ENCODE data around the gene MAGEA3. TPM values are rescaled to one million over a fixed set of nuclear protein-coding genes. Genes with fewer than 3 reads are reported as not detected.
"Not testable (repeated sequence)": the region's sequence is repeated elsewhere in the genome, so short reads cannot be mapped to it uniquely, and the experiment has no call there.

Gene MAGEA3
- total RNA-seq, 1 experiment from 2014 or later = not detected

DNA sequence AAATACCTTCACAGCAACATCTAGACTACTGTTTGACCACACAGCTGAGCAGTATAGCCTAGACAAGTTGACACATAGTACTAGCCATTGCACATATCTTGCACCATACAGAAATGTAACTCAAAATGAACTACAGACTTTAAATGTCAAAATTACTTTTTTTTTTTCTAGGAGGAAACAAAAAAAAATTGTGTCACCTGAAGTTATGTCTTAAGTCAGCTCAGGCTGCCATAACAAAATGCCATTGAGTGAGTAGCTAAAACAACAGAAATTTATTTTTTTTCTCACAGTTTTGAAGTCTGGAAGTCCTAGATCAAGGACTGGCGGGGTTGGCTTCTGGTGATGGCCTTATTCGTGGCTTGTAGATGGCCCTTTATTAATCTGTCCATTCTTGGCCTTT is 10.6 kb downstream of the MAGEA3 start, which contains the start of gene CSAG2:
TSS of gene CSAG2 (minus strand) at position 101 of the 400 bp plus-strand sequence. CDS start 161 bp downstream, outside the sequence.
- H3K27me3 Mint-ChIP-seq (ENCODE audit: insufficient read depth, unreplicated experiment); H3K4me1 Mint-ChIP-seq (ENCODE audit: low read depth, unreplicated experiment); H3K27me3 ChIP-seq (replicated peaks; ENCODE audit: control insufficient read depth, insufficient read depth, low read length); H3K9me3 ChIP-seq; BruUV-seq (replicated peaks); H3K4me3 Mint-ChIP-seq (ENCODE audit: unreplicated experiment); H3K36me3 Mint-ChIP-seq (ENCODE audit: insufficient read depth, unreplicated experiment); CTCF ChIA-PET; H3K9me3 Mint-ChIP-seq (ENCODE audit: unreplicated experiment); H3K36me3 ChIP-seq (ENCODE audit: control insufficient read depth, insufficient read depth, low read length); H3K4me1 ChIP-seq; H3K27ac Mint-ChIP-seq (ENCODE audit: unreplicated experiment); H3K4me3 ChIP-seq (ENCODE audit: low read depth, low read length); intact Hi-C loops (cut with micrococcal nuclease; ENCODE audit: unreplicated experiment); DNase-seq; POLR2A ChIA-PET: not testable (repeated sequence)

DNA sequence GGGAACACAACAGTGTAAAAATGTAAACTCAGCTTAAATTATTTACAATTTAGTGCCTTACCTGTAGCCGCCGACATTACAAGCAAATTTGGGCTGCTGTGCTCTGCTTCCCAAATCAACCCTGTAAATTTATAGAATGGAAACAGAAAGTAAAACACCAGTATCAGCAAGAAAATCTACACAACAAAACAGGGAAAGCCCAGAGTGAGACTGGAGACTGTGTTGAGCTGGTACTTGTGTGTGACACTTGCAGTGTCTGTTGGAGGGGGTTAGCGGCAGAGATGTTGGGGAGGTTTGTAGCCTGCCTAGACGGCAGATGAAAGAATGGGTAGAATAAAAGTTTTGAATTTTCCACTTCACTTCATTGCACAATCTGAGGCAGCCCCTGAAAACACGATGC is 14.6 kb downstream of the MAGEA3 start:
- H3K36me3 ChIP-seq (ENCODE audit: control insufficient read depth, insufficient read depth, low read length); H3K27me3 Mint-ChIP-seq (ENCODE audit: insufficient read depth, unreplicated experiment); intact Hi-C loops (cut with micrococcal nuclease; ENCODE audit: unreplicated experiment); CTCF ChIA-PET; H3K4me1 Mint-ChIP-seq (ENCODE audit: low read depth, unreplicated experiment); H3K36me3 Mint-ChIP-seq (ENCODE audit: insufficient read depth, unreplicated experiment); H3K4me3 Mint-ChIP-seq (ENCODE audit: unreplicated experiment); H3K4me3 ChIP-seq (ENCODE audit: low read depth, low read length); H3K9me3 Mint-ChIP-seq (ENCODE audit: unreplicated experiment); H3K27ac Mint-ChIP-seq (ENCODE audit: unreplicated experiment); H3K4me1 ChIP-seq; H3K27me3 ChIP-seq (replicated peaks; ENCODE audit: control insufficient read depth, insufficient read depth, low read length); BruUV-seq (replicated peaks); DNase-seq; POLR2A ChIA-PET; H3K9me3 ChIP-seq: not testable (repeated sequence)

DNA sequence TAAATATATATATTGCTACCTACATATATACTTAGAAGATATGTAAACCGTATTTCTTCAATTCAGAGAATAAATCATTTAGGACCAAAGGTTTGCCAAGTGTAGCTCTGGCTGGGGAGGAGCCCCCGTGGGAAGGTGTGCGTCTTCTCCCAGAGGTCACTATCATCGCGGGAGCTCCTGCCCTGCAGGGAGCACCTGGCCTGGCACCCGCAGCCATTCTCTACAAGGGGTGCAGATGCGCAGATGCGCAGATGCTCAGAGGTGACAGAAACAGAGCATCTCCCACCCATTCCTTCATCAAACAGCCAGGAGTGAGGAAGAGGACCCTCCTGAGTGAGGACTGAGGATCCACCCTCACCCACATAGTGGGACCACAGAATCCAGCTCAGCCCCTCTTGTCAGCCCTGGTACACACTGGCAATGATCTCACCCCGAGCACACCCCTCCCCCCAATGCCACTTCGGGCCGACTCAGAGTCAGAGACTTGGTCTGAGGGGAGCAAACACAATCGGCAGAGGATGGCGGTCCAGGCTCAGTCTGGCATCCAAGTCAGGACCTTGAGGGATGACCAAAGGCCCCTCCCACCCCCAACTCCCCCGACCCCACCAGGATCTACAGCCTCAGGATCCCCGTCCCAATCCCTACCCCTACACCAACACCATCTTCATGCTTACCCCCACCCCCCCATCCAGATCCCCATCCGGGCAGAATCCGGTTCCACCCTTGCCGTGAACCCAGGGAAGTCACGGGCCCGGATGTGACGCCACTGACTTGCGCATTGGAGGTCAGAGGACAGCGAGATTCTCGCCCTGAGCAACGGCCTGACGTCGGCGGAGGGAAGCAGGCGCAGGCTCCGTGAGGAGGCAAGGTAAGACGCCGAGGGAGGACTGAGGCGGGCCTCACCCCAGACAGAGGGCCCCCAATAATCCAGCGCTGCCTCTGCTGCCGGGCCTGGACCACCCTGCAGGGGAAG is 15.5 kb downstream of the MAGEA3 start, which contains the start of gene MAGEA2B:
TSS of gene MAGEA2B (plus strand) at position 814 of the 973 bp plus-strand sequence. CDS start 2,479 bp downstream, outside the sequence.
- H3K4me1 ChIP-seq; DNase-seq; H3K4me1 Mint-ChIP-seq (ENCODE audit: low read depth, unreplicated experiment); H3K4me3 ChIP-seq (ENCODE audit: low read depth, low read length); H3K27me3 ChIP-seq (replicated peaks; ENCODE audit: control insufficient read depth, insufficient read depth, low read length); POLR2A ChIA-PET; H3K4me3 Mint-ChIP-seq (ENCODE audit: unreplicated experiment); CTCF ChIA-PET; intact Hi-C loops (cut with micrococcal nuclease; ENCODE audit: unreplicated experiment); BruUV-seq (replicated peaks); H3K9me3 ChIP-seq; H3K27ac Mint-ChIP-seq (ENCODE audit: unreplicated experiment); H3K27me3 Mint-ChIP-seq (ENCODE audit: insufficient read depth, unreplicated experiment); H3K9me3 Mint-ChIP-seq (ENCODE audit: unreplicated experiment); H3K36me3 Mint-ChIP-seq (ENCODE audit: insufficient read depth, unreplicated experiment); H3K36me3 ChIP-seq (ENCODE audit: control insufficient read depth, insufficient read depth, low read length): not testable (repeated sequence)

DNA sequence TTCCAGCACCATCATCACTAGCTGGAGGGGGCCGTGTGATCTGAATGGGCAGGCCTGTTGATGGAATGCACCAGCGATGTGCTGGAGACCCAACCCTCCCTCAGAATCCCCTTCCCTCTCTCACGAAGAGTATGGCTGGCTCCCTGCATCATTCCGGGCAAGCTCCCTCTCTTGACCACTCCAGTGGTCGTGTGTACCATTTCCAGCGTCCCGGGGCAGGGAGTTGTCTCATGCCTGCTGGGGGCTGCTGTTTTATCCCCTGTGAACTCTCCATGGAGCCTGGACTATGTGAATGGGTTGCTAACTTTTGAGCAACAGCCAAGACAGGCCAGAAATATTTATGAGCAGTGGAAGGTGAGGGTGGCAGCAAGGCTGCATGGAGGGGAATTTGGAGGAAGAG is 26.8 kb downstream of the MAGEA3 start:
- no peak overlapping the region for H3K4me3 Mint-ChIP-seq (ENCODE audit: unreplicated experiment)
- Histone ChIP-seq H3K4me3 (ENCODE audit: low read depth, low read length) (no peak overlapping the region), H3K9me3 (no peaks in the 10 kb centered on the region), H3K4me1 (no peaks in the 10 kb centered on the region), H3K27me3 (replicated peaks; ENCODE audit: control insufficient read depth, insufficient read depth, low read length) (no peaks in the 10 kb centered on the region), H3K36me3 (ENCODE audit: control insufficient read depth, insufficient read depth, low read length) (no peaks in the 10 kb centered on the region)
- CTCF ChIA-PET = no interaction called here
- no peaks in the 10 kb centered on the region for H3K27me3 Mint-ChIP-seq (ENCODE audit: insufficient read depth, unreplicated experiment)
- no peaks in the 10 kb centered on the region for H3K36me3 Mint-ChIP-seq (ENCODE audit: insufficient read depth, unreplicated experiment)
- intact Hi-C loops (cut with micrococcal nuclease; ENCODE audit: unreplicated experiment) = no loop called here
- TF ChIP-seq, protein P1, sequence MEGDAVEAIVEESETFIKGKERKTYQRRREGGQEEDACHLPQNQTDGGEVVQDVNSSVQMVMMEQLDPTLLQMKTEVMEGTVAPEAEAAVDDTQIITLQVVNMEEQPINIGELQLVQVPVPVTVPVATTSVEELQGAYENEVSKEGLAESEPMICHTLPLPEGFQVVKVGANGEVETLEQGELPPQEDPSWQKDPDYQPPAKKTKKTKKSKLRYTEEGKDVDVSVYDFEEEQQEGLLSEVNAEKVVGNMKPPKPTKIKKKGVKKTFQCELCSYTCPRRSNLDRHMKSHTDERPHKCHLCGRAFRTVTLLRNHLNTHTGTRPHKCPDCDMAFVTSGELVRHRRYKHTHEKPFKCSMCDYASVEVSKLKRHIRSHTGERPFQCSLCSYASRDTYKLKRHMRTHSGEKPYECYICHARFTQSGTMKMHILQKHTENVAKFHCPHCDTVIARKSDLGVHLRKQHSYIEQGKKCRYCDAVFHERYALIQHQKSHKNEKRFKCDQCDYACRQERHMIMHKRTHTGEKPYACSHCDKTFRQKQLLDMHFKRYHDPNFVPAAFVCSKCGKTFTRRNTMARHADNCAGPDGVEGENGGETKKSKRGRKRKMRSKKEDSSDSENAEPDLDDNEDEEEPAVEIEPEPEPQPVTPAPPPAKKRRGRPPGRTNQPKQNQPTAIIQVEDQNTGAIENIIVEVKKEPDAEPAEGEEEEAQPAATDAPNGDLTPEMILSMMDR (IDR thresholded peaks at IDR 0.05; ENCODE audit: insufficient read depth in 1 of 2, low read depth in 1 of 2, low read length in 1 of 2, severe bottlenecking in 1 of 2, unreplicated experiment in 1 of 2) = no peak
- POLR2A ChIA-PET = no interaction called here
- no TSS peak for BruUV-seq (replicated peaks)
- no peaks in the 10 kb centered on the region for H3K9me3 Mint-ChIP-seq (ENCODE audit: unreplicated experiment)
- no peak overlapping the region for H3K27ac Mint-ChIP-seq (ENCODE audit: unreplicated experiment)
- no peak for DNase-seq
- H3K4me1 Mint-ChIP-seq (ENCODE audit: low read depth, unreplicated experiment) = no peaks in the 10 kb centered on the region

Measured in Caco-2 (cell line).